AG09309 (cell line): ENCODE results near the gene USO1.
"Not testable (repeated sequence)": the region's sequence is repeated elsewhere in the genome, so short reads cannot be mapped to it uniquely, and the experiment has no call there.

Experiments used
- DNase-seq: peaks from one replicate; pipeline ENCODE4 v3.0.0-alpha.2; 2010; ENCODE audit warnings: low read depth
- H3K4me3 ChIP-seq: 2 replicates; pipeline ENCODE4 v1.5.1; 2011; ENCODE audit warnings: mild to moderate bottlenecking, low read depth, low read length, moderate library complexity; ENCODE audit not compliant: control insufficient read depth
- TF ChIP-seq, protein P1 (sequence below): IDR thresholded peaks from 2 replicates; pipeline ENCODE4 v1.5.1; 2011; ENCODE audit warnings: mild to moderate bottlenecking, low read depth, low read length, inconsistent platforms; ENCODE audit not compliant: insufficient read depth, control insufficient read depth; ENCODE audit errors: missing control alignments

The USO1 gene

DNA sequence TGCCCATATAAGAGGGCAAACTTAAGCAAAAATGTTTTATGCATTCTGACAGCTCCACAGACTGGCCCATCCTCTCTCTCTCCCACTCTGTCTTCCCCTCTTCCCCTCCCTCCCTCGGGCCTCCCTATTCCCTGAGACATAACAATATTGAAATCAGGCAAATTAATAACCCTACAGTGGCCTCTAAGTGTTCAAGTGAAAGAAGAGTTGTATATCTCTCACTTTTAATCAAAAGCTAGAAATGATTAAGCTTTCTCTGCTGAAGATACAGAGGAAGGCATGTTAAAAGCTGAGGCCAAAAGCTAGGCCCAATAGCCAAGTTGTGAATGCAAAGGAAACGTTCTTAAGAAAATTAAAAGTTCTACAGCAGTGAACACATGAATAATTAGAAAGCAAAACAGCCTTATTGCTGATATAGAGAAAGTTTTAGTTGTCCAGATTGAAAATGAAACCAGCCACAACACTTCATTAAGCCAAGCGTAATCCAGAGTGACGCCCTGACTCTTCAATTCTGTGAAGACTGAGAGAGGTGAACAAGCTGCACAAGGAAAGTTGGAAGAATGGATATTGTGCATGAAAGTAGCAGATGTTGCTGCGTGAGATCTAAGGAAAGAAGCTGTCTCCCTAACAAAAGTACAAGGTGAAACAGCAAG is 54.9 kb downstream of the USO1 start:
- no peak for DNase-seq
- TF ChIP-seq, protein P1, sequence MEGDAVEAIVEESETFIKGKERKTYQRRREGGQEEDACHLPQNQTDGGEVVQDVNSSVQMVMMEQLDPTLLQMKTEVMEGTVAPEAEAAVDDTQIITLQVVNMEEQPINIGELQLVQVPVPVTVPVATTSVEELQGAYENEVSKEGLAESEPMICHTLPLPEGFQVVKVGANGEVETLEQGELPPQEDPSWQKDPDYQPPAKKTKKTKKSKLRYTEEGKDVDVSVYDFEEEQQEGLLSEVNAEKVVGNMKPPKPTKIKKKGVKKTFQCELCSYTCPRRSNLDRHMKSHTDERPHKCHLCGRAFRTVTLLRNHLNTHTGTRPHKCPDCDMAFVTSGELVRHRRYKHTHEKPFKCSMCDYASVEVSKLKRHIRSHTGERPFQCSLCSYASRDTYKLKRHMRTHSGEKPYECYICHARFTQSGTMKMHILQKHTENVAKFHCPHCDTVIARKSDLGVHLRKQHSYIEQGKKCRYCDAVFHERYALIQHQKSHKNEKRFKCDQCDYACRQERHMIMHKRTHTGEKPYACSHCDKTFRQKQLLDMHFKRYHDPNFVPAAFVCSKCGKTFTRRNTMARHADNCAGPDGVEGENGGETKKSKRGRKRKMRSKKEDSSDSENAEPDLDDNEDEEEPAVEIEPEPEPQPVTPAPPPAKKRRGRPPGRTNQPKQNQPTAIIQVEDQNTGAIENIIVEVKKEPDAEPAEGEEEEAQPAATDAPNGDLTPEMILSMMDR = no peak
- no peak overlapping the region for H3K4me3 ChIP-seq

DNA sequence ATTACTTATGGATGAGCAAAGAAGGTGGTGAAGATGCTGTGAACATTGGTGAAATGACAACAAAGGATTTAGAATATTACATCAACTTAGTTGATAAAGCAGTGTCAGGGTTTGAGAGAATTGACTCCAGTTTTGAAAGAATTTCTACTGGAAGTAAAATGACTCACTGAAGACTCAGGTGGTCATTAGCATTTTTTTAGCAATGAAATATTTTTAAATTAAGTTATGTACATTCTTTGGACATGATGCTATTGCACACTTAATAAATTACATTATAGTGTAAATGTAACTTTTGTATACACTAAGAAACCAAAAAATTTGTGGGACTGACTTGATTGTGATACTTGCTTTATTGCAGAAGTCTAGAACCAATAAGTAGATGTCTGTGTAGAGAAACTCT is 56.9 kb downstream of the USO1 start:
- DNase-seq = no peak
- H3K4me3 ChIP-seq = no peak overlapping the region
- TF ChIP-seq, protein P1 = no peak

DNA sequence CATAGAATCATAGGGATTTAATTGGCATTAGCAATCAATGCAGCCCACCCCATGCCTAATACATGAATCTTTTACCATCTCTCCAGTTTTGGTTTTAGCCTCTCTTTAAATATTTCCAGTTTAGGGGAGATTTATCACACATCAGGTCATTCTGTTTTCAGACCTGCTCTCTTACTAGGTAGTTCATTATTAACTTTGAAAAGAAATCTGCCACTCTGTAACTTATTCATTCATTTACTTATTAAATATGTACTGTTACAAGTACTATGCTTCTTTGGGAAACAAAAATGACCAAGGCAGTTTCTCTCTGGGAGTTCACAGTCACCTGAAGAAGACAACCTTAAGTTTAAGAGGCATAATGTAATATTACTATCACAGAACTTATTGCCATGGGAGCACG is 62.1 kb downstream of the USO1 start:
- no peak overlapping the region for H3K4me3 ChIP-seq
- DNase-seq = no peak
- TF ChIP-seq, protein P1 = no peak

DNA sequence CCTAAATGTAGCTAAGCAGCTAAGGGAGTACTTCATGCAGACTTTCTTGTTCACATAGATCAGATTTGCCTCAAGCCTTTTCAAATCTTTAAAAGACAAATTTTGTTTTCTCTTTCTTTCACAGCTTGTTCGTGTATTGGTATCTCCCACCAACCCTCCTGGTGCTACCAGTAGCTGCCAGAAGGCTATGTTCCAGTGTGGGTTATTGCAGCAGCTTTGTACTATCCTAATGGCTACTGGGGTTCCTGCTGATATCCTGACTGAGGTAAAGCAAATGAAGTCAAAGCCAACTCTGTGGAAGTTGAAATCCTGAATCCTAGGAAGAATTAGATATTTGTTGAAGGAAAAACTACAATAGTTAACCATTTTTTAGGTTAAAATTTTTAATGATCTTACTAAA is 62.6 kb downstream of the USO1 start:
- no peak overlapping the region for H3K4me3 ChIP-seq
- no peak for DNase-seq
- TF ChIP-seq, protein P1 = no peak

DNA sequence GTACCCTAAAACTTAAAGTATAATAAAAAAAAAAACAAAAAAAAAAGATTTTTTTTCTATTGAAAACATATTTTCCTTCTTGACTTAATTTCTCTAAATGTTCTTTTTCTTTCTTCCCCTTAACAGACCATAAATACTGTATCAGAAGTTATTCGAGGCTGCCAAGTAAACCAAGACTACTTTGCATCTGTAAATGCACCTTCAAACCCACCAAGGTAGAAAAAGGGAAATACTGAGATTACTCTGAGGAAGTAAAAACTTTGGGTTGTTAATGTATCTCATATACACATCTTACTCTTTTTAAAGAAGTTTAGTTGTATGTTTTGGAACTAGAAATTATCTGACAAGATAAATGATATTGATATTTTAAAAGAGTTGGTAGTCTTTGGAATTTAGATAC is 65.6 kb downstream of the USO1 start:
- TF ChIP-seq, protein P1 = no peak
- no peak overlapping the region for H3K4me3 ChIP-seq
- DNase-seq = no peak

DNA sequence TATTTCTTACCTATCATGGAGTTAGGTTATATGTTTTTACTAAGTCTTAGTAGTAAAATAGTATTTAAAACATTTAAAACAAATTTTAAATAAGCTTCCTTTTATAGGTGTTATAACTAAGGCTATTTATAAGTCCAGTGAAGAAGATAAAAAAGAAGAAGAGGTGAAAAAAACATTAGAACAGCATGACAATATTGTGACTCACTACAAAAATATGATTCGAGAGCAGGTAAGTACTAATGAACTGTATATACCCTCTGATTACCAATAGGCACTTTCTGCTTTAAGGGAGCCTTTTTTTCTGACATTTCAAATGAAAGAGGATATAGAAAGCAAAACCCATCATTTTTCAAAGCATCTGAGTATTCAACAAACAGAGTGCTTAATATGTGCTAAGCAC is 76.6 kb downstream of the USO1 start:
- TF ChIP-seq, protein P1 = no peak
- no peak overlapping the region for H3K4me3 ChIP-seq
- DNase-seq = no peak

DNA sequence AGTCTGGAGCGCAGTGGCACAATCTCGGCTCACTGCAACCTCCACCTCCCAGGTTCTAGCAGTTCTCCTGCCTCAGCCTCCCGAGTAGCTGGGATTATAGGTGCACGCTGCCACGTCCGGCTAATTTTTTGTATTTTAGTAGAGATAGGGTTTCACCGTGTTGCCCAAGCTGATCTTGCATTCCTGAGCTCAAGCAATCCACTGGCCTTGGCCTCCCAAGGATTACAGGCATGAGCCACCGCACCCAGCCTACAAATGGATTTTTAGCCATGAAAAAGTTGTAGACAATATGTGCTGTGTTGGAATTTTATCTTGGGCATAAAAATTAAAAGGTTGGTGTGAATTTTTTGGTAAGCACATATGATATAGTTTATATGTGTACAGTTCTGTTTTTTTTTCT is 81.7 kb downstream of the USO1 start:
- H3K4me3 ChIP-seq, DNase-seq: not testable (repeated sequence)
